ENCODE measurements around the gene FYCO1. TPM values are rescaled to one million over a fixed set of nuclear protein-coding genes. Genes with fewer than 3 reads are reported as not detected.

The FYCO1 gene
- total RNA-seq, 1 experiment from 2014 or later, result 15.4 TPM

- no peak overlapping the region for H2AFZ ChIP-seq (ENCODE audit: low read length)
- DNase-seq (no peak), ATAC-seq (no peak)
- no peak overlapping the region for H3K9ac ChIP-seq (ENCODE audit: low read length)
- H3K4me1 ChIP-seq (ENCODE audit: insufficient read depth, low read length), result no peaks in the 10 kb centered on the region
- no peaks in the 10 kb centered on the region for H3K36me3 ChIP-seq (ENCODE audit: low read depth, low read length)
- H3K4me2 ChIP-seq (ENCODE audit: low read length), result no peak overlapping the region
- no peak for TF ChIP-seq CTCF (conservative IDR thresholded peaks at IDR 0.05; ENCODE audit: low read depth, low read length)
- no peak for TF ChIP-seq EZH2 (IDR thresholded peaks at IDR 0.05; ENCODE audit: low read length, unreplicated experiment)
- TF ChIP-seq EZH2phosphoT487 (IDR thresholded peaks at IDR 0.05; ENCODE audit: borderline replicate concordance, low read length), result no peak
- no peaks in the 10 kb centered on the region for H3K27me3 ChIP-seq (ENCODE audit: low read length)
- ChIA-PET POLR2A (ENCODE audit: unreplicated experiment) (no interaction called here), CTCF (no interaction called here)
- intact Hi-C loops (cut with micrococcal nuclease), result no loop called here
- H3K79me2 ChIP-seq (ENCODE audit: low read length), result no peaks in the 10 kb centered on the region
- BruUV-seq (replicated peaks), result no TSS peak
- H4K20me1 ChIP-seq (ENCODE audit: low read length), result no peaks in the 10 kb centered on the region
- no peak overlapping the region for H3K27ac ChIP-seq (ENCODE audit: low read length)
- H3K9me2 ChIP-seq (replicated peaks; ENCODE audit: low read length), result no peaks in the 10 kb centered on the region
- H3K9me3 ChIP-seq (ENCODE audit: low read length), result no peaks in the 10 kb centered on the region
- no peak overlapping the region for H3K4me3 ChIP-seq (ENCODE audit: low read length)
- no peaks in the 10 kb centered on the region for H3F3A ChIP-seq (ENCODE audit: low read length, unreplicated experiment)
Measured at GRCh38 chr3:46013316-46014094, 17.9 kb upstream of the FYCO1 start.

GRCh38 chr3:46012246-46012645 lies 16.6 kb upstream of the FYCO1 start:
- Histone ChIP-seq H3K27me3 (ENCODE audit: low read length) (no peaks in the 10 kb centered on the region), H3K9ac (ENCODE audit: low read length) (no peak overlapping the region), H2AFZ (ENCODE audit: low read length) (no peak overlapping the region), H3K36me3 (ENCODE audit: low read depth, low read length) (no peaks in the 10 kb centered on the region), H3K9me3 (ENCODE audit: low read length) (no peaks in the 10 kb centered on the region), H4K20me1 (ENCODE audit: low read length) (no peaks in the 10 kb centered on the region), H3K9me2 (replicated peaks; ENCODE audit: low read length) (no peaks in the 10 kb centered on the region), H3F3A (ENCODE audit: low read length, unreplicated experiment) (no peaks in the 10 kb centered on the region), H3K4me1 (ENCODE audit: insufficient read depth, low read length) (peaks cover 2% of the 10 kb centered on the region; the same call in 1 of the 2 replicates), H3K4me3 (ENCODE audit: low read length) (no peak overlapping the region), H3K79me2 (ENCODE audit: low read length) (no peaks in the 10 kb centered on the region), H3K27ac (ENCODE audit: low read length) (no peak overlapping the region), H3K4me2 (ENCODE audit: low read length) (no peak overlapping the region)
- DNase-seq (no peak), ATAC-seq (no peak)
- TF ChIP-seq CTCF (conservative IDR thresholded peaks at IDR 0.05; ENCODE audit: low read depth, low read length), result no peak
- TF ChIP-seq EZH2phosphoT487 (IDR thresholded peaks at IDR 0.05; ENCODE audit: borderline replicate concordance, low read length), result no peak
- TF ChIP-seq EZH2 (IDR thresholded peaks at IDR 0.05; ENCODE audit: low read length, unreplicated experiment), result no peak
- no TSS peak for BruUV-seq (replicated peaks)
- CTCF ChIA-PET, result no interaction called here
- intact Hi-C loops (cut with micrococcal nuclease), result no loop called here
- POLR2A ChIA-PET (ENCODE audit: unreplicated experiment), result no interaction called here

GRCh38 chr3:46010519-46011113 lies 15.0 kb upstream of the FYCO1 start:
- no peak overlapping the region for H3K4me2 ChIP-seq (ENCODE audit: low read length)
- no peaks in the 10 kb centered on the region for H3K79me2 ChIP-seq (ENCODE audit: low read length)
- H2AFZ ChIP-seq (ENCODE audit: low read length), result no peak overlapping the region
- H3K9me3 ChIP-seq (ENCODE audit: low read length), result no peaks in the 10 kb centered on the region
- DNase-seq (no peak), ATAC-seq (no peak)
- no peak for TF ChIP-seq EZH2 (IDR thresholded peaks at IDR 0.05; ENCODE audit: low read length, unreplicated experiment)
- no peak for TF ChIP-seq CTCF (conservative IDR thresholded peaks at IDR 0.05; ENCODE audit: low read depth, low read length)
- H3K36me3 ChIP-seq (ENCODE audit: low read depth, low read length), result no peaks in the 10 kb centered on the region
- no peaks in the 10 kb centered on the region for H4K20me1 ChIP-seq (ENCODE audit: low read length)
- H3K4me3 ChIP-seq (ENCODE audit: low read length), result no peak overlapping the region
- no peaks in the 10 kb centered on the region for H3K27me3 ChIP-seq (ENCODE audit: low read length)
- H3K4me1 ChIP-seq (ENCODE audit: insufficient read depth, low read length), result peaks cover 13% of the 10 kb centered on the region
- H3K9me2 ChIP-seq (replicated peaks; ENCODE audit: low read length), result no peaks in the 10 kb centered on the region
- ChIA-PET POLR2A (ENCODE audit: unreplicated experiment) (no interaction called here), CTCF (no interaction called here)
- intact Hi-C loops (cut with micrococcal nuclease), result no loop called here
- no peak overlapping the region for H3K9ac ChIP-seq (ENCODE audit: low read length)
- no peaks in the 10 kb centered on the region for H3F3A ChIP-seq (ENCODE audit: low read length, unreplicated experiment)
- no TSS peak for BruUV-seq (replicated peaks)
- H3K27ac ChIP-seq (ENCODE audit: low read length), result no peak overlapping the region

Data from PC-3 (cell line).